AG10803 (cell line): ENCODE results near the gene PRKCZ.

ENCODE experiments used
- DNase-seq: peaks from one replicate; pipeline ENCODE4 v3.0.0; 2010; ENCODE audit warnings: low read depth
- H3K4me3 ChIP-seq: 2 replicates; pipeline ENCODE4 v1.5.1; 2011; ENCODE audit warnings: mild to moderate bottlenecking, low read length, control low read depth
- CTCF ChIP-seq: conservative IDR thresholded peaks from 2 replicates; pipeline ENCODE4 v1.5.1; 2011; ENCODE audit warnings: mild to moderate bottlenecking, low read length, control low read depth, inconsistent platforms

The PRKCZ gene

GRCh38 chr1:2104621-2105427 is 54.6 kb downstream of the PRKCZ start:
- H3K4me3 ChIP-seq: no peak overlapping the region
- TF ChIP-seq CTCF: no peak
- DNase-seq: no peak

GRCh38 chr1:2105781-2106524 is 55.7 kb downstream of the PRKCZ start:
- H3K4me3 ChIP-seq: no peak overlapping the region
- TF ChIP-seq CTCF: no peak
- no peak for DNase-seq

GRCh38 chr1:2106659-2107405 is 56.6 kb downstream of the PRKCZ start:
- no peak overlapping the region for H3K4me3 ChIP-seq
- no peak for TF ChIP-seq CTCF
- no peak for DNase-seq

GRCh38 chr1:2107586-2108212 is 57.5 kb downstream of the PRKCZ start:
- H3K4me3 ChIP-seq: no peak overlapping the region
- no peak for TF ChIP-seq CTCF
- DNase-seq: no peak

GRCh38 chr1:2108213-2108876 is 58.1 kb downstream of the PRKCZ start:
- peak; percentile 45 for TF ChIP-seq CTCF
- DNase-seq: peak; percentile 25

GRCh38 chr1:2108877-2109580 is 58.8 kb downstream of the PRKCZ start:
- H3K4me3 ChIP-seq: no peak overlapping the region
- no peak for TF ChIP-seq CTCF
- DNase-seq: no peak

More at GRCh38 chr1:2108213-2108876, 58.1 kb downstream of the PRKCZ start:
- H3K4me3 ChIP-seq: no peak overlapping the region
